Neuronal stem cell (in vitro differentiated cells): ENCODE measurements around the gene DNAJB11.

ENCODE experiments used
- DNase-seq: peaks from one replicate; pipeline ENCODE4 v3.0.0-alpha.2; 2013; ENCODE audit warnings: low spot score
- H2AFZ ChIP-seq: one replicate; pipeline ENCODE4 v1.6.1; 2013; ENCODE audit warnings: mild to moderate bottlenecking, low read length, inconsistent platforms
- H2AK5ac ChIP-seq: 2 replicates; pipeline ENCODE4 v1.6.1; 2013; ENCODE audit warnings: low read depth, mild to moderate bottlenecking, inconsistent platforms, low read length, moderate library complexity, mixed read lengths
- H2BK120ac ChIP-seq: 2 replicates; pipeline ENCODE4 v1.6.1; 2013; ENCODE audit warnings: low read depth, mild to moderate bottlenecking, inconsistent platforms, low read length, moderate library complexity, mixed read lengths
- H2BK12ac ChIP-seq: one replicate; pipeline ENCODE4 v1.6.1; 2013; ENCODE audit warnings: low read length, inconsistent platforms
- H2BK15ac ChIP-seq: 2 replicates; pipeline ENCODE4 v1.6.1; 2013; ENCODE audit warnings: mild to moderate bottlenecking, low read length, inconsistent platforms, mixed read lengths
- H2BK5ac ChIP-seq: one replicate; pipeline ENCODE4 v1.6.1; 2013; ENCODE audit warnings: inconsistent platforms, mild to moderate bottlenecking, low read length, moderate library complexity
- H3K14ac ChIP-seq: one replicate; pipeline ENCODE4 v1.6.1; 2013; ENCODE audit warnings: low read length, inconsistent platforms
- H3K18ac ChIP-seq: 2 replicates; pipeline ENCODE4 v1.6.1; 2013; ENCODE audit warnings: low read length, inconsistent platforms
- H3K23ac ChIP-seq: 2 replicates; pipeline ENCODE4 v1.6.1; 2013; ENCODE audit warnings: low read depth, mild to moderate bottlenecking, mixed read lengths, low read length, inconsistent platforms; ENCODE audit not compliant: poor library complexity
- H3K27ac ChIP-seq: replicated peaks from 3 replicates; pipeline ENCODE4 v1.5.1; 2013; ENCODE audit warnings: low read length, inconsistent platforms
- H3K27me3 ChIP-seq, 3 experiments: 2 replicates each; pipeline ENCODE4 v1.6.1; 2013; ENCODE audit warnings: low read length in 3 of 3, mild to moderate bottlenecking in 2 of 3, inconsistent platforms in 1 of 3, low read depth in 1 of 3, mixed read lengths in 1 of 3, moderate library complexity in 1 of 3; ENCODE audit not compliant: control insufficient read depth in 3 of 3, insufficient read depth in 3 of 3
- H3K36me3 ChIP-seq, 2 donors: replicated peaks in 1 of 2; 2 replicates each; pipeline ENCODE4 v1.6.1; 2013; ENCODE audit warnings: low read length in 2 of 2; ENCODE audit not compliant: control insufficient read depth in 2 of 2, insufficient read depth in 2 of 2
- H3K4ac ChIP-seq: 2 replicates; pipeline ENCODE4 v1.6.1; 2013; ENCODE audit warnings: inconsistent platforms, mild to moderate bottlenecking, low read length, moderate library complexity
- H3K4me1 ChIP-seq, 2 donors: 1 replicate in 1 of 2; 2 replicates in 1 of 2; pipeline ENCODE4 v1.6.1; 2013; ENCODE audit warnings: low read length in 2 of 2, low read depth in 1 of 2; ENCODE audit not compliant: control insufficient read depth in 2 of 2, insufficient read depth in 1 of 2
- H3K4me2 ChIP-seq: one replicate; pipeline ENCODE4 v1.6.1; 2013; ENCODE audit warnings: mild to moderate bottlenecking, low read length, inconsistent platforms; ENCODE audit not compliant: insufficient read depth, poor library complexity, severe bottlenecking
- H3K4me3 ChIP-seq, 2 donors: 2 replicates each; pipeline ENCODE4 v1.5.1; 2013; ENCODE audit warnings: low read length in 2 of 2, mild to moderate bottlenecking in 2 of 2, inconsistent platforms in 1 of 2, moderate library complexity in 1 of 2
- H3K79me1 ChIP-seq: one replicate; pipeline ENCODE4 v1.6.1; 2013; ENCODE audit warnings: low read depth, mild to moderate bottlenecking, inconsistent platforms, low read length, moderate library complexity
- H3K9ac ChIP-seq: one replicate; pipeline ENCODE4 v1.6.1; 2013; ENCODE audit warnings: mild to moderate bottlenecking, low read depth, low read length, inconsistent platforms; ENCODE audit not compliant: poor library complexity
- H3K9me3 ChIP-seq, 2 donors: replicated peaks in 1 of 2; 2 replicates each; pipeline versions ENCODE3 to v1.6.1; 2013; ENCODE audit warnings: low read length in 2 of 2, mild to moderate bottlenecking in 2 of 2, inconsistent platforms in 1 of 2, low read depth in 1 of 2, mixed read lengths in 1 of 2, moderate library complexity in 1 of 2; ENCODE audit not compliant: control insufficient read depth in 2 of 2, insufficient read depth in 1 of 2
- H4K8ac ChIP-seq: one replicate; pipeline ENCODE4 v1.6.1; 2013; ENCODE audit warnings: low read depth, mild to moderate bottlenecking, inconsistent platforms, low read length, moderate library complexity
- H4K91ac ChIP-seq: one replicate; pipeline ENCODE4 v1.6.1; 2013; ENCODE audit warnings: low read length, low read depth, mild to moderate bottlenecking, inconsistent platforms; ENCODE audit not compliant: poor library complexity
- WGBS, 2 donors: extraction: QIAGEN DNeasy Blood & Tissue Kit; methylation state at CpG; one replicate each; pipeline ENCODE4 v1.1.7; 2013; ENCODE audit warnings: missing lambda C conversion rate in 2 of 2, mixed read lengths in 1 of 2; ENCODE audit not compliant: insufficient read length in 2 of 2, insufficient replicate concordance in 1 of 2; ENCODE audit errors: extremely low coverage in 2 of 2; 5-methylcytosine and 5-hydroxymethylcytosine counted together

Gene DNAJB11

GRCh38 chr3:186534113-186534669 is 36.3 kb upstream of the DNAJB11 start:
- no peak overlapping the region for H2AK5ac ChIP-seq
- H3K27ac ChIP-seq: no peak overlapping the region
- H3K4ac ChIP-seq: no peak overlapping the region
- peak overlapping the region; percentile 13 for H2BK15ac ChIP-seq
- H3K4me3 ChIP-seq: no peak overlapping the region
- no peak overlapping the region for H3K14ac ChIP-seq
- no peak overlapping the region for H2BK120ac ChIP-seq
- H4K91ac ChIP-seq: no peak overlapping the region
- H2BK5ac ChIP-seq: no peak overlapping the region
- H3K4me1 ChIP-seq: peaks cover 17 to 27% of the 10 kb centered on the region in 2 donors
- no peaks in the 10 kb centered on the region for H3K9me3 ChIP-seq
- H3K23ac ChIP-seq: no peak overlapping the region
- WGBS, 2 donors: no CpG with 5 or more reads among the region's 6 CpGs
- H2AFZ ChIP-seq: no peak overlapping the region
- H3K27me3 ChIP-seq: peaks cover 0 to 3% (median 0%) of the 10 kb centered on the region in 3 experiments
- H3K18ac ChIP-seq: peak overlapping the region; percentile 4
- no peak overlapping the region for H3K9ac ChIP-seq
- H4K8ac ChIP-seq: no peak overlapping the region
- H3K4me2 ChIP-seq: no peak overlapping the region
- no peak overlapping the region for H2BK12ac ChIP-seq
- H3K36me3 ChIP-seq: no peaks in the 10 kb centered on the region
- no peaks in the 10 kb centered on the region for H3K79me1 ChIP-seq
- DNase-seq: no peak

- Histone ChIP-seq H3K18ac (no peak overlapping the region), H2AK5ac (no peak overlapping the region), H3K4me2 (no peak overlapping the region)
These were observed 33.4 kb upstream of the DNAJB11 start for GRCh38 chr3:186536883-186537844.

GRCh38 chr3:186538779-186539178 is 31.7 kb upstream of the DNAJB11 start:
- Histone ChIP-seq H3K18ac (no peak overlapping the region), H4K8ac (no peak overlapping the region), H3K27ac (no peak overlapping the region), H3K9me3 (no peaks in the 10 kb centered on the region), H2BK120ac (no peak overlapping the region), H2AK5ac (no peak overlapping the region), H2BK12ac (no peak overlapping the region), H3K4me2 (no peak overlapping the region), H3K27me3 (peaks cover 0 to 3% (median 0%) of the 10 kb centered on the region in 3 experiments), H2BK5ac (no peak overlapping the region), H3K14ac (no peak overlapping the region), H3K4ac (no peak overlapping the region), H2BK15ac (no peak overlapping the region), H2AFZ (no peak overlapping the region), H3K79me1 (no peaks in the 10 kb centered on the region), H3K23ac (no peak overlapping the region), H3K4me1 (peaks cover 0 to 8% of the 10 kb centered on the region in 2 donors), H3K36me3 (no peaks in the 10 kb centered on the region), H4K91ac (no peak overlapping the region), H3K4me3 (no peak overlapping the region), H3K9ac (no peak overlapping the region)
- no CpG with 5 or more reads among the region's 3 CpGs for WGBS, 2 donors
- DNase-seq: no peak

More at GRCh38 chr3:186536883-186537844, 33.4 kb upstream of the DNAJB11 start:
- no peaks in the 10 kb centered on the region for H3K9me3 ChIP-seq
- H3K4me3 ChIP-seq: no peak overlapping the region
- no peak overlapping the region for H3K9ac ChIP-seq
- DNase-seq: no peak
- no peak overlapping the region for H2BK15ac ChIP-seq
- H4K8ac ChIP-seq: no peak overlapping the region
- no peaks in the 10 kb centered on the region for H3K36me3 ChIP-seq
- peaks cover 6 to 8% of the 10 kb centered on the region in 2 donors for H3K4me1 ChIP-seq
- H2AFZ ChIP-seq: no peak overlapping the region
- H4K91ac ChIP-seq: no peak overlapping the region
- H2BK12ac ChIP-seq: no peak overlapping the region
- H3K27me3 ChIP-seq: peaks cover 0 to 3% (median 0%) of the 10 kb centered on the region in 3 experiments
- no peak overlapping the region for H3K23ac ChIP-seq
- no peak overlapping the region for H3K14ac ChIP-seq
- no peak overlapping the region for H3K4ac ChIP-seq
- H3K79me1 ChIP-seq: no peaks in the 10 kb centered on the region
- H2BK120ac ChIP-seq: no peak overlapping the region
- no peak overlapping the region for H3K27ac ChIP-seq
- no peak overlapping the region for H2BK5ac ChIP-seq

DNA sequence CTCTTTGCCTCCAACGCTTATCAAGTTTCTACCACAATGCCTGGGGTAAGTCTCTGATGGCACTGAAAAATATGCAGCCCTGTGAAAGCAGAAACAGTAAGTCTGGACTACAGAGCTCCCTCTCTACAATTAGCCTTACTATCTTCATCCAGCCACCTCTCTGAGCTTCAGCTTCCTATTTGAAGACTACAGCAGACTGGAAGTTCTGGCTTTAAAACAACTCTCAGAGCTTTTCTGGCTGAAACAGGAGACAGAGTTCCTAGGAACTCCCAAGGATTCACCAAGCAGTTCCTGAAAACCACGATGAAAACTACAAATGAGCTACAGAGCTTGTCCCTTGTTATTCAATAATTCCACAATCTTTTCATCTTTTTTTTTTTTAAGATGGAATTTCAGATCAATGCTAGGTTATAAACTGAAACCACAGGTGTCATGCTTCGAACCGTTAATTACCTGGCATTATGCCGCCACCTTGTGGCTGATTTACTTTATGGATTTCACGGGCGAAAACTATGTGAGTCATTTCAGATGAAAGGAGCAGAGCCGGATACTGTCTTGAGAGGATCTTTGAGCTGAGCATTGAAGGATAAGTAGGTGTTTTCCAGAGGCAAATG is 30.2 kb upstream of the DNAJB11 start:
- no peaks in the 10 kb centered on the region for H3K79me1 ChIP-seq
- H3K18ac ChIP-seq: no peak overlapping the region
- no peak overlapping the region for H3K27ac ChIP-seq
- H2BK12ac ChIP-seq: no peak overlapping the region
- peaks cover 0 to 8% of the 10 kb centered on the region in 2 donors for H3K36me3 ChIP-seq
- H4K8ac ChIP-seq: no peak overlapping the region
- H3K9ac ChIP-seq: no peak overlapping the region
- H3K4me1 ChIP-seq: peaks cover 0 to 6% of the 10 kb centered on the region in 2 donors
- no peak overlapping the region for H3K4me2 ChIP-seq
- no peak overlapping the region for H3K4ac ChIP-seq
- no peak overlapping the region for H3K23ac ChIP-seq
- H2BK5ac ChIP-seq: no peak overlapping the region
- no peak overlapping the region for H3K4me3 ChIP-seq
- no peak overlapping the region for H2BK15ac ChIP-seq
- no peaks in the 10 kb centered on the region for H3K9me3 ChIP-seq
- H4K91ac ChIP-seq: no peak overlapping the region
- no CpG with 5 or more reads among the region's 8 CpGs for WGBS, 2 donors
- no peak overlapping the region for H3K14ac ChIP-seq
- no peak overlapping the region for H2AFZ ChIP-seq
- no peak overlapping the region for H2AK5ac ChIP-seq
- DNase-seq: peak; percentile 80
- no peaks in the 10 kb centered on the region for H3K27me3 ChIP-seq
- H2BK120ac ChIP-seq: no peak overlapping the region
